Stimulated activated naive CD8-positive, alpha-beta T cell treated with anti-CD3 and anti-CD28 coated beads, Interleukin-15, Interleukin-2, amounts not matched to agents 100 ng/mL and 50 ng/mL, for 24 hours (primary cell): Measurements from ENCODE around the gene CDYL.

Experiments used
- H3K27ac Mint-ChIP-seq: one replicate; pipeline ENCODE4 v1.8.0; 2021; ENCODE audit warnings: mild to moderate bottlenecking, mixed read lengths
- H3K27me3 Mint-ChIP-seq: one replicate; pipeline ENCODE4 v1.8.0; 2021; ENCODE audit warnings: mixed read lengths
- H3K36me3 Mint-ChIP-seq: one replicate; pipeline ENCODE4 v1.8.0; 2021; ENCODE audit warnings: low read depth, mixed read lengths
- H3K4me1 Mint-ChIP-seq: one replicate; pipeline ENCODE4 v1.8.0; 2021; ENCODE audit warnings: low read depth, mixed read lengths
- H3K4me3 Mint-ChIP-seq: one replicate; pipeline ENCODE4 v1.8.0; 2021; ENCODE audit warnings: mild to moderate bottlenecking, mixed read lengths
- H3K9me3 Mint-ChIP-seq: one replicate; pipeline ENCODE4 v1.8.0; 2021; ENCODE audit warnings: mixed read lengths

Gene CDYL, protein sequence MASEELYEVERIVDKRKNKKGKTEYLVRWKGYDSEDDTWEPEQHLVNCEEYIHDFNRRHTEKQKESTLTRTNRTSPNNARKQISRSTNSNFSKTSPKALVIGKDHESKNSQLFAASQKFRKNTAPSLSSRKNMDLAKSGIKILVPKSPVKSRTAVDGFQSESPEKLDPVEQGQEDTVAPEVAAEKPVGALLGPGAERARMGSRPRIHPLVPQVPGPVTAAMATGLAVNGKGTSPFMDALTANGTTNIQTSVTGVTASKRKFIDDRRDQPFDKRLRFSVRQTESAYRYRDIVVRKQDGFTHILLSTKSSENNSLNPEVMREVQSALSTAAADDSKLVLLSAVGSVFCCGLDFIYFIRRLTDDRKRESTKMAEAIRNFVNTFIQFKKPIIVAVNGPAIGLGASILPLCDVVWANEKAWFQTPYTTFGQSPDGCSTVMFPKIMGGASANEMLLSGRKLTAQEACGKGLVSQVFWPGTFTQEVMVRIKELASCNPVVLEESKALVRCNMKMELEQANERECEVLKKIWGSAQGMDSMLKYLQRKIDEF

DNA sequence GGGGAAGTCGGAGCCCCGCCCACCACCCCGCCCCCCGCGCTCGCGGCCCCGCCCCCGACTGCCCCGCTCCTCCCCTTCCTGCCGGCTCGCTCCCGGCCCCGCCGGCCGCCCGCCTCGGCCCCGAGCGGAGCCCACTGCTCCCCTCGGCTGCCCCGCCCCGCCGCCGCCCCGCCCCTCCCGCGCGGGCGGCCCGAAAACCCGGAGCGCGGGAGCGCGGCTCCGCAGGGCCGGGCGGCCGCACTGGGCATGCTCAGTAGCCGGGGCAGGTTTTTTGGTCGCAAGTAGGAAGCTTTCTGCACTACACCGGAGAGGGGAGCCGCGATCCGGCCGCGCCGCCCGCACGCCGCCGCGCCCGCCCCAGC is at the start of gene CDYL:
Gene CDYL, plus strand, starts transcription at position 274 of the 362 bp plus-strand sequence. CDS start 380 bp downstream, outside the sequence.
- Mint-ChIP-seq H3K27me3 (peaks cover 16% of the 10 kb centered on the region), H3K4me1 (peaks cover 65% of the 10 kb centered on the region), H3K9me3 (peaks cover 12% of the 10 kb centered on the region), H3K27ac (peak within 1 kb of the TSS; percentile 83), H3K4me3 (peak within 1 kb of the TSS; percentile 84), H3K36me3 (peaks cover 18% of the 10 kb centered on the region)

DNA sequence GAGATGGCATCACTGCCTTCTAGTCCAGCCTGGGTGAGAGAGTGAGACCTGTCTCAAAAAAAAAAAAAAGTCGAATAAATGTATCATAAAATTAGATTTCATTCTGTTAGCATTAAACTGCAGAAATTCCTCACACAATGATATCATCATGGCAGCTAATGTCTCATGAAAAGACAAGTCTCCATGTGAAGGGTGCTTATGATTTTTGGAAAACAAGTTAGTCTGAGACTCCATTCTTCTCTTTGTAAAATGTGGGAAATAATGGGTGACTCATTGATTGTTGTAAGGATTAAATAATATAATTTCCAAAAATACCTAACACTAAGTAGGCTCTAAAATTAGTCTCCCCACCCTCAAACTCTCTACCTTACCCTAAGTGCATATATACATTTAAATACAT is 49.6 kb upstream of the CDYL start:
- Mint-ChIP-seq H3K27ac (no peak overlapping the region), H3K4me3 (no peak overlapping the region), H3K36me3 (no peaks in the 10 kb centered on the region), H3K4me1 (peaks cover 14% of the 10 kb centered on the region), H3K9me3 (no peaks in the 10 kb centered on the region), H3K27me3 (peaks cover 14% of the 10 kb centered on the region)

GRCh38 chr6:4727217-4727616 is 49.0 kb upstream of the CDYL start:
- H3K27ac Mint-ChIP-seq: no peak overlapping the region
- H3K27me3 Mint-ChIP-seq: peaks cover 14% of the 10 kb centered on the region
- peaks cover 14% of the 10 kb centered on the region for H3K4me1 Mint-ChIP-seq
- H3K36me3 Mint-ChIP-seq: no peaks in the 10 kb centered on the region
- no peak overlapping the region for H3K4me3 Mint-ChIP-seq
- no peaks in the 10 kb centered on the region for H3K9me3 Mint-ChIP-seq

GRCh38 chr6:4727671-4728435 is 48.4 kb upstream of the CDYL start:
- no peak overlapping the region for H3K4me3 Mint-ChIP-seq
- H3K27ac Mint-ChIP-seq: peak overlapping the region; percentile 81
- peaks cover 14% of the 10 kb centered on the region for H3K4me1 Mint-ChIP-seq

GRCh38 chr6:4728436-4728769 is 47.8 kb upstream of the CDYL start:
- no peak overlapping the region for H3K4me3 Mint-ChIP-seq
- no peaks in the 10 kb centered on the region for H3K36me3 Mint-ChIP-seq
- H3K4me1 Mint-ChIP-seq: peaks cover 14% of the 10 kb centered on the region
- H3K9me3 Mint-ChIP-seq: no peaks in the 10 kb centered on the region
- no peak overlapping the region for H3K27ac Mint-ChIP-seq
- peaks cover 10% of the 10 kb centered on the region for H3K27me3 Mint-ChIP-seq

More at GRCh38 chr6:4727671-4728435, 48.4 kb upstream of the CDYL start:
- Mint-ChIP-seq H3K36me3 (no peaks in the 10 kb centered on the region), H3K27me3 (peaks cover 14% of the 10 kb centered on the region), H3K9me3 (no peaks in the 10 kb centered on the region)

- H3K36me3 Mint-ChIP-seq: no peaks in the 10 kb centered on the region
- no peak overlapping the region for H3K4me3 Mint-ChIP-seq
- H3K4me1 Mint-ChIP-seq: peaks cover 14% of the 10 kb centered on the region
- peaks cover 6% of the 10 kb centered on the region for H3K27me3 Mint-ChIP-seq
- H3K27ac Mint-ChIP-seq: no peak overlapping the region
- H3K9me3 Mint-ChIP-seq: no peaks in the 10 kb centered on the region
These were observed 47.3 kb upstream of the CDYL start for GRCh38 chr6:4728926-4729325.

DNA sequence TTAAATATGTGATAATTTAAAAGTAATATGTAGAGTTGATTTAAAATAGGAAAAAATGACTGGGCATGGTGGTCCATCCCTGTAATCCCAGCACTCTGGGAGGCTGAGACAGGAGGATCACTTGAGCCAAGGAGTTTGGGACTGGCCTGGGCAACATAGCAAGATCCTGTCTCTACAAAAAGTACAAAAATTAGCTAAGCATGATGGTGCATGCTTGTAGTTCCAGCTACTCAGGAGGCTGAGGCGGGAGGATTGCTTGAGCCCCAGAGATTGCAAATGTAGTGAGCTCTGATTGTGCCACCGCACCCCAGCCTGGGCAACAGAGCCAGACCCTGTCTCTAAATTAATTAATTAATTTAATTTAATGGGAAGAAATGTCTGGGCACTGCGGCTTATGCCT is 44.2 kb upstream of the CDYL start:
- Mint-ChIP-seq H3K27ac (no peak overlapping the region), H3K4me3 (no peak overlapping the region), H3K36me3 (no peaks in the 10 kb centered on the region), H3K27me3 (peaks cover 6% of the 10 kb centered on the region), H3K4me1 (peaks cover 14% of the 10 kb centered on the region), H3K9me3 (no peaks in the 10 kb centered on the region)

DNA sequence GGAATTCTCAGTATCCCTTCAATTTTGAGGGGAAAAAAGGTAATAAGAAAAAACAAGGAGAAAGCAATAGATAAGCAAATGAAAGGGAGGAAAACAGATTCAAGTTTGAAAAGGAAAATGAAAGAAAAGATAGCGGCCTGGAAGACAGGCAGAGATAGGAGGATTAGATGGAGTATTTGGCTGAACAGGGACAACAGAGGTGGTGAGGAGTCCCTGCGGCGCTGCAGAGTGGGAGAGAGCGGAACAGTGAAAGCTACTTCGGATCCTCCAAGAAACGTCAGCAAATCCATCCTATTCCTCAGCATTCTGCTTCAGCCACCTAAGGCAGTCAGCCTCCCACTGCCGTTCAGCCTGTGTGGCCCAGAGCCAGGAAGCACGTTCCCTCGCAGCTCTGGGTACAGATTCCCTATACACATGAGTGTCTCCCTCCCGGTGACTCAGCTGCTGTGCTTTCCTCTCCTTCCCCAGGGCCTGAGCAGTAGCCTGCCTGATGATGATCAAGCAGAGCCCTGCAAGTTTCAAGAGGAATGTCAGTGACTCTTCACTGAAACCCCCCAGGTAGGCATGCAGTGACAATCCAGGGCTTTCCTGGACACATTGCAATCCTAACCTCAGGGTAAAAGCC is 43.4 kb upstream of the CDYL start:
- Mint-ChIP-seq H3K27me3 (peaks cover 6% of the 10 kb centered on the region), H3K9me3 (no peaks in the 10 kb centered on the region), H3K27ac (no peak overlapping the region), H3K4me3 (no peak overlapping the region), H3K4me1 (peaks cover 6% of the 10 kb centered on the region), H3K36me3 (no peaks in the 10 kb centered on the region)

- no peaks in the 10 kb centered on the region for H3K4me1 Mint-ChIP-seq
- H3K36me3 Mint-ChIP-seq: no peaks in the 10 kb centered on the region
- no peaks in the 10 kb centered on the region for H3K9me3 Mint-ChIP-seq
- no peak overlapping the region for H3K27ac Mint-ChIP-seq
- no peak overlapping the region for H3K4me3 Mint-ChIP-seq
- peaks cover 9% of the 10 kb centered on the region for H3K27me3 Mint-ChIP-seq
These were observed 39.8 kb upstream of the CDYL start for GRCh38 chr6:4736371-4736873.

GRCh38 chr6:4740032-4740431 is 36.2 kb upstream of the CDYL start:
- H3K27me3 Mint-ChIP-seq: peaks cover 9% of the 10 kb centered on the region
- H3K4me1 Mint-ChIP-seq: no peaks in the 10 kb centered on the region
- H3K9me3 Mint-ChIP-seq: no peaks in the 10 kb centered on the region

GRCh38 chr6:4743062-4743461 is 33.1 kb upstream of the CDYL start:
- Mint-ChIP-seq H3K36me3 (no peaks in the 10 kb centered on the region), H3K27ac (no peak overlapping the region), H3K4me1 (no peaks in the 10 kb centered on the region), H3K4me3 (no peak overlapping the region), H3K9me3 (no peaks in the 10 kb centered on the region), H3K27me3 (peaks cover 9% of the 10 kb centered on the region)

More at GRCh38 chr6:4740032-4740431, 36.2 kb upstream of the CDYL start:
- Mint-ChIP-seq H3K36me3 (no peaks in the 10 kb centered on the region), H3K4me3 (no peak overlapping the region), H3K27ac (no peak overlapping the region)

DNA sequence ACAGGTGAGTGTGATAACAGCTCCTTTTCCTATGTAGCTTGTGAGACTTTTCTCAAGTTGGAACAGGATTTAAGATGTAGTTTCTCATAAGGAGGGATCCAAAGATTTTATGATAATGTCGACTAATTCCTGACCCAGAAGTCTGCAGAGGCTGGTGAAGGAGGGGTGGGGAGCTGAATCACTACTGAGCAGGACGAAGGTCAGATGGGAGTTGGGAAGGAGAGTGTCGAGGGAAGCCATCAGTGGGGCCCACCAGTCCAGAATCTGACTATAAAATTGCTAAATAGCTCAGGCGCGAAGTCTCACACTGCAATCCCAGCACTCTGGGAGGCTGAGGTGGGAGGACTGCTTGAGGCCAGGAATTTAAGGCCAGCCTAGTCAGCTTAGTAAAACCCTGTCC is 32.3 kb upstream of the CDYL start:
- H3K27ac Mint-ChIP-seq: no peak overlapping the region
- no peak overlapping the region for H3K4me3 Mint-ChIP-seq
- no peaks in the 10 kb centered on the region for H3K9me3 Mint-ChIP-seq

GRCh38 chr6:4747588-4747987 is 28.6 kb upstream of the CDYL start:
- Mint-ChIP-seq H3K36me3 (no peaks in the 10 kb centered on the region), H3K27ac (no peak overlapping the region), H3K4me1 (no peaks in the 10 kb centered on the region), H3K27me3 (no peaks in the 10 kb centered on the region), H3K4me3 (no peak overlapping the region), H3K9me3 (no peaks in the 10 kb centered on the region)

More for the DNA sequence above, 32.3 kb upstream of the CDYL start:
- H3K27me3 Mint-ChIP-seq: peaks cover 5% of the 10 kb centered on the region
- no peaks in the 10 kb centered on the region for H3K4me1 Mint-ChIP-seq
- no peaks in the 10 kb centered on the region for H3K36me3 Mint-ChIP-seq

DNA sequence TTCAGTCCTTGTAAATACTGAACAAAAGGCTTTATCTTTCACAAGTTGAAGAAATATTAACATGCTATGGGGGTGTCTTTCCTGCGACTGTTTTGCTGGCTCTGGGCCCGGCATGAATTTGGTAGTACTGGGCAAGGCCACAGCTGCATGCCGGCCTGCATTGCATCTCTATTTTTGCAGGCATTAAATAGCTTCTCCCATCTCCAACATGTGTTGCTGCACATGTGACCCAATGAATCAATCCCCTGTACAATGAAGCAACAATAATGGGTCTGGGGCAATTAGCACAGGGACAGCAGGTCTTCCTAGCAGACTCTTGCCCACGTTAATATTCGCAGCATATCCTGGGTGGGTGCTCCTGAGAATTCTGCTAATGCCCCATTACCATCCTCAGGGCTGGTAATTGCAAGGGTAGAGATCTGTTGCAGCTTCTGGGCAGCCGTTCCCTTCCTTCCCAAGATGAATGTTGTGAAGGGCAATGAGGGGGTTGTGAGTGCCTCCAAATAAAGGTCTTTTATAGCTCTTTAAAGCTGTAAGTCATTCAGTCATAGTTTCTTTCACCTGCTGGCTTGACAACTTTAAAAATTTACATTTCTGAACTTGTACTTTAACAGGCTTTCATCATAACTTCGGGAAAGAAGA is 24.3 kb upstream of the CDYL start:
- no peaks in the 10 kb centered on the region for H3K36me3 Mint-ChIP-seq
- peaks cover 9% of the 10 kb centered on the region for H3K27me3 Mint-ChIP-seq
- H3K4me3 Mint-ChIP-seq: no peak overlapping the region

More for the DNA sequence above, 24.3 kb upstream of the CDYL start:
- Mint-ChIP-seq H3K27ac (no peak overlapping the region), H3K4me1 (no peaks in the 10 kb centered on the region), H3K9me3 (no peaks in the 10 kb centered on the region)
